Osteocyte (in vitro differentiated cells): ENCODE results near the gene TGFB3. TPM values are rescaled to one million over a fixed set of nuclear protein-coding genes. Genes with fewer than 3 reads are reported as not detected.
"Not testable (repeated sequence)": the region's sequence is repeated elsewhere in the genome, so short reads cannot be mapped to it uniquely, and the experiment has no call there.

ENCODE experiments used
- DNase-seq: peaks from one replicate; pipeline ENCODE4 v3.0.0; 2021; ENCODE audit warnings: mixed read lengths; ENCODE audit not compliant: unreplicated experiment; ENCODE audit errors: extremely low spot score
- H3K27ac Mint-ChIP-seq: one replicate; pipeline ENCODE4 v1.8.0; 2021; ENCODE audit warnings: mild to moderate bottlenecking, mixed read lengths; ENCODE audit not compliant: unreplicated experiment
- H3K27me3 Mint-ChIP-seq: one replicate; pipeline ENCODE4 v1.8.0; 2021; ENCODE audit warnings: mixed read lengths; ENCODE audit not compliant: unreplicated experiment
- H3K36me3 Mint-ChIP-seq: one replicate; pipeline ENCODE4 v1.8.0; 2021; ENCODE audit warnings: mixed read lengths; ENCODE audit not compliant: unreplicated experiment
- H3K4me1 Mint-ChIP-seq: one replicate; pipeline ENCODE4 v1.8.0; 2021; ENCODE audit warnings: mixed read lengths; ENCODE audit not compliant: unreplicated experiment
- H3K4me3 Mint-ChIP-seq: one replicate; pipeline ENCODE4 v1.8.0; 2021; ENCODE audit warnings: mild to moderate bottlenecking, moderate library complexity, mixed read lengths; ENCODE audit not compliant: unreplicated experiment
- H3K9me3 Mint-ChIP-seq: one replicate; pipeline ENCODE4 v1.8.0; 2021; ENCODE audit warnings: mixed read lengths; ENCODE audit not compliant: unreplicated experiment
- total RNA-seq: library from RNA; stranded (reverse); gene quantifications from 2 replicates; pipeline ENCODE4 v1.2.1, GENCODE V29; 2021
- TF ChIP-seq, protein P1 (sequence below): fragments of 200-600 bp; sonication (generic); IDR thresholded peaks from 2 replicates; pipeline ENCODE4 v1.5.0; 2021; ENCODE audit warnings: antibody characterized with exemption, mild to moderate bottlenecking, moderate library complexity

TGFB3 gene
- total RNA-seq, 1 donor from 2014 or later, result 176 TPM

DNA sequence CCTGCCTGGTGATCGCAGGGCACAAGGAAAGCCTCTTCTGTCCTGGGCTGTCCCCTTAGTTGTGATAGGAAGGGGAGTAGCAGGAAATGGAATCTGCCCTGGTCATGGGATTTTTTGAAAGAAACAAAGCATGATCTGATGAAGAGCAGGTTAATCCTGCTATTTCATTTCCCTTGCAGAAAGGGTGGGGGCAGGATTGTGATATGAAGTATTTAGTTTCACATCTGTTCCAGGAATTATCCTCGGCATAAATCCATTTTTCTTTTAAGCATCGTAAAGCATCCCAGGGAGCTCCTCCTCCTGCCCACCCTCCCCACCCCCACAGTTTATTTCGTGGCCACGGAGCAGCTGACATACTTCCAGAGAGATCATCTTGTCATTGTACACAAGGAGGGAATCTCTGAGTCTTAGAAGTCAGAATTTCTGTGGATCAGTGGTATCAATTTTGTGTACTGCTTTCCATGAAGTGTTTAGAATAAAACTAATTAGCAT, 53.1 kb downstream of the TGFB3 start:
- Mint-ChIP-seq H3K27me3 (no peaks in the 10 kb centered on the region), H3K36me3 (peaks cover 9% of the 10 kb centered on the region), H3K4me1 (no peaks in the 10 kb centered on the region), H3K9me3 (no peaks in the 10 kb centered on the region), H3K4me3 (no peak overlapping the region), H3K27ac (no peak overlapping the region)
- TF ChIP-seq, protein P1, sequence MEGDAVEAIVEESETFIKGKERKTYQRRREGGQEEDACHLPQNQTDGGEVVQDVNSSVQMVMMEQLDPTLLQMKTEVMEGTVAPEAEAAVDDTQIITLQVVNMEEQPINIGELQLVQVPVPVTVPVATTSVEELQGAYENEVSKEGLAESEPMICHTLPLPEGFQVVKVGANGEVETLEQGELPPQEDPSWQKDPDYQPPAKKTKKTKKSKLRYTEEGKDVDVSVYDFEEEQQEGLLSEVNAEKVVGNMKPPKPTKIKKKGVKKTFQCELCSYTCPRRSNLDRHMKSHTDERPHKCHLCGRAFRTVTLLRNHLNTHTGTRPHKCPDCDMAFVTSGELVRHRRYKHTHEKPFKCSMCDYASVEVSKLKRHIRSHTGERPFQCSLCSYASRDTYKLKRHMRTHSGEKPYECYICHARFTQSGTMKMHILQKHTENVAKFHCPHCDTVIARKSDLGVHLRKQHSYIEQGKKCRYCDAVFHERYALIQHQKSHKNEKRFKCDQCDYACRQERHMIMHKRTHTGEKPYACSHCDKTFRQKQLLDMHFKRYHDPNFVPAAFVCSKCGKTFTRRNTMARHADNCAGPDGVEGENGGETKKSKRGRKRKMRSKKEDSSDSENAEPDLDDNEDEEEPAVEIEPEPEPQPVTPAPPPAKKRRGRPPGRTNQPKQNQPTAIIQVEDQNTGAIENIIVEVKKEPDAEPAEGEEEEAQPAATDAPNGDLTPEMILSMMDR, result no peak
- DNase-seq, result no peak

DNA sequence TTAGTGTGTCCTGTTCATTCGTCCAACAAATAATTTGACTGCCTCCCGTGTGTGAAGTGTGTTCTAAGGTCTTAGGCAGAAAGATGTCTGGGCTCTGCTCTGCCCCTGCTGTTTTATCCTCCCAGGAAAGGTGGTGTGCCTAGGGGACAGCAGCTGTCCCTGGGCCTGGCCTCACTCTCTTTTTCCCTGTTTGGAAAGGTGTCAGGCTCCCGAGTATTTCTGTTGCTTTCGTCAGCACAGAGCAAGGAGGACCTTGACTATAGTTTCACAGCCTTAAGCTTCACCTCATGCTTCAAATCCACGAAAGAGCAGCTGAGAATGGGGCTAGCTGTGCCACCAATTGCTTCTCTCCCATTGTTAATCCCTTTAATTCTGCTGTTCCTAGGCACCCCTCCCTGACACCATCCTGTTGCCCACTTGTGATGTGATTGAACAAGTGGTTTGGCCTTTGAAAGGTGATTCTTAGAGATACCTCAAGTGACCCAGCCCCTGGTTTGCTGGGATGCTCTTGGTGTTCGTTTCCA, 54.2 kb downstream of the TGFB3 start:
- Mint-ChIP-seq H3K4me1 (no peaks in the 10 kb centered on the region), H3K27ac (no peak overlapping the region)
- TF ChIP-seq, protein P1, result no peak

DNA sequence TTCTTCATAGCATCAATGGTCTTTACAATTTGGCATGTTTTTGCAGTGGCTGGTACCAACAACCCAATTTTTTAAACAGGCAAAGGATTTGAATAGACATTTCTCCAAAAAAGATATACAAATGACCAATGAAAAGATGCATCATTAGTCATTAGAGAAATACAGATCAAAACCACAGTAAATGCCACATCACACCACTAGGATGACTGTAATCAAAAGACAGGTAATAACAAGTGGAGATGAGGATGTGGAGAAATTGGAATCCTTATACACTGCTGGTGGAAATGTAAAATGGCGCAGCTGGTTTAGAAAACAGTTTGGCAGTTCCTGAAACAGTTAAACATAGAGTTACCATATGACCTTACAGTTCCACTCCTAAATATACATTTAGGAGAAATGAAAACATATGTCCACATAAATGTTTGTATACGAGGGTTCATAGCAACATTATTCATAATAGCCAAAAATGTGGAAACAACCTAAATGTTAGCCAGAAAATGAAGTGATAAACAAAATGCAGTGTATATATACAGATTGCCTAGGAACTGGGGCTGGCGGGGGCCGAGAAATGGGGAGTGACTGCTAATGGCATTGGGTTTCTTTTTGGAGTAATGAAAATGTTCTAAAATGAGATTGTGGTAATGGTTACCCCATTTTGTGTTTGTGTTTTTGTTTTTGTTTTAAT, 55.2 kb downstream of the TGFB3 start:
- Mint-ChIP-seq H3K9me3 (no peaks in the 10 kb centered on the region), H3K4me1 (no peaks in the 10 kb centered on the region), H3K27me3 (no peaks in the 10 kb centered on the region), H3K36me3 (peaks cover 9% of the 10 kb centered on the region), H3K4me3 (no peak overlapping the region), H3K27ac (no peak overlapping the region)
- TF ChIP-seq, protein P1, result no peak
- no peak for DNase-seq

More for the DNA sequence above, 54.2 kb downstream of the TGFB3 start:
- H3K4me3 Mint-ChIP-seq, result no peak overlapping the region
- no peaks in the 10 kb centered on the region for H3K27me3 Mint-ChIP-seq
- DNase-seq, result no peak
- H3K9me3 Mint-ChIP-seq, result no peaks in the 10 kb centered on the region
- H3K36me3 Mint-ChIP-seq, result peaks cover 9% of the 10 kb centered on the region

DNA sequence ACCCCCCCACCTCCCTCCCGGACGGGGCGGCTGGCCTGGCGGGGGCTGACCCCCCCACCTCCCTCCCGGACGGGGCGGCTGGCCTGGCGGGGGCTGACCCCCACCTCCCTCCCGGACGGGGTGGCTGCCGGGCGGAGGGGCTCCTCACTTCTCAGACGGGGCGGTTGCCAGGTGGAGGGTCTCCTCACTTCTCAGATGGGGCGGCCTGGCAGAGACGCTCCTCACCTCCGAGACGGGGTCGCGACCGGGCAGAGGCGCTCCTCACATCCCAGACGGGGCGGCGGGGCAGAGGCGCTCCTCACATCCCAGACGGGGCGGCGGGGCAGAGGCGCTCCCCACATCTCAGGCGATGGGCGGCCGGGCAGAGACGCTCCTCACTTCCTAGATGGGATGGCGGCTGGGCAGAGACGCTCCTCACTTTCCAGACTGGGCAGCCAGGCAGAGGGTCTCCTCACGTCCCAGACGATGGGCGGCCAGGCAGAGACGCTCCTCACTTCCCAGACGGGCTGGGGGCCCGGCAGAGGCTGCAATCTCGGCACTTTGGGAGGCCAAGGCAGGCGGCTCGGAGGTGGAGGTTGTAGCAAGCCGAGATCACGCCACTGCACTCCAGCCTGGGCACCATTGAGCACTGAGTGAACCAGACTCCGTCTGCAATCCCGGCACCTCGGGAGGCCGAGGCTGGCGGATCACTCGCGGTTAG, 56.5 kb downstream of the TGFB3 start:
- not testable (repeated sequence) for H3K27me3 Mint-ChIP-seq, H3K36me3 Mint-ChIP-seq, H3K27ac Mint-ChIP-seq, H3K4me3 Mint-ChIP-seq, H3K9me3 Mint-ChIP-seq, DNase-seq, H3K4me1 Mint-ChIP-seq

DNA sequence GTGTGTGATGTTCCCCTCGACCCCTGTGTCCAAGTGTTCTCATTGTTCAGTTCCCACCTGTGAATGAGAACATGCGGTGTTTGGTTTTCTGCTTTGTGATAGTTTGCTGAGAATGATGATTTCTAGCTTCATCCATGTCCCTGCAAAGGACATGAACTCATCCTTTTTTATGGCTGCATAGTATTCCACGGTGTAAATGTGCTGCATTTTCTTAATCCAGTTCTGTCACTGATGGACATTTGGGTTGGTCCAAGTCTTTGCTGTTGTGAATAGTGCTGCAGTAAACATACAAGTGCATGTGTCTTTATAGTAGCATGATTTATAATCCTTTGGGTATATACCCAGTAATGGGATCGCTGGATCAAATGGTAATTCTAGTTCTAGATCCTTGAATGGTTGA, 61.4 kb downstream of the TGFB3 start:
- not testable (repeated sequence) for H3K4me3 Mint-ChIP-seq, H3K27ac Mint-ChIP-seq, H3K36me3 Mint-ChIP-seq, H3K4me1 Mint-ChIP-seq, H3K27me3 Mint-ChIP-seq, H3K9me3 Mint-ChIP-seq, DNase-seq

DNA sequence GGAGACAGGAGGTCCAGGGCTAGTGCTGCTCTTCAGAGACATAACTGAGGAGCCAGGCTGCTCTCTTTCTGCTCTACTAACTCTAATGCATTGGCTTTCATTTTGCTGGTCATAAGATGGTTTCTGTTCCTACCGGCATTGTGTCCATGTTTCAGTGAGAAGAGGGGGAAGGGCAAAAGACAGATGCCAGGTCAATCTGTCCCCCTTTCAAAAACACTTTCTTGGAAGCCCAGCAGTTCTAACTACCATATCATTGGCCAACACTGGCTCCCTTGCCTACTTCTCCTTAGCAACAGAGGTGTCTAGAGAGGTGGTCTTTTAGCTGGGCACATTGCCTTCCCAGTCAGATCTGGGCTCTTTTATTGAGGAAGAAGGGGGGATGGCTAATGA, 63.9 kb downstream of the TGFB3 start:
- Mint-ChIP-seq H3K27ac (no peak overlapping the region), H3K27me3 (no peaks in the 10 kb centered on the region), H3K4me1 (no peaks in the 10 kb centered on the region), H3K4me3 (no peak overlapping the region), H3K9me3 (peaks cover 8% of the 10 kb centered on the region), H3K36me3 (peaks cover 6% of the 10 kb centered on the region)
- TF ChIP-seq, protein P1, result no peak
- no peak for DNase-seq
